Activated naive CD8-positive, alpha-beta T cell treated with anti-CD3 and anti-CD28 coated beads, Interleukin-2, amount 10 ng/mL, durations not matched to agents 7 days and 5 days (primary cell): ENCODE data around the gene CLDN2. TPM values are rescaled to one million over a fixed set of nuclear protein-coding genes. Genes with fewer than 3 reads are reported as not detected.
"Not testable (repeated sequence)": the region's sequence is repeated elsewhere in the genome, so short reads cannot be mapped to it uniquely, and the experiment has no call there.

Experiments
- ATAC-seq: fragments of 150-1000 bp; cut with Tn5 transposase; one replicate; pipeline ENCODE4 v1.10.0; 2021; ENCODE audit warnings: low read depth, moderate library complexity
- POLR2A ChIA-PET: fragments of 350-600 bp; sonication (Branson Sonifier 250); formaldehyde crosslinking; loops from one replicate; lab custom pipeline; 2021; ENCODE audit warnings: antibody characterized with exemption; lab: Charles Lee
- DNase-seq: peaks from one replicate; pipeline ENCODE4 v3.0.0; 2021
- H3K27ac Mint-ChIP-seq: one replicate; pipeline ENCODE4 v1.8.0; 2022; ENCODE audit warnings: mild to moderate bottlenecking, mixed read lengths
- H3K27me3 Mint-ChIP-seq: one replicate; pipeline ENCODE4 v1.8.0; 2022; ENCODE audit warnings: mild to moderate bottlenecking, moderate library complexity, mixed read lengths
- H3K36me3 Mint-ChIP-seq: one replicate; pipeline ENCODE4 v1.8.0; 2021; ENCODE audit warnings: mild to moderate bottlenecking, mixed read lengths
- H3K4me1 Mint-ChIP-seq: one replicate; pipeline ENCODE4 v1.8.0; 2021; ENCODE audit warnings: mixed read lengths
- H3K4me3 Mint-ChIP-seq: one replicate; pipeline ENCODE4 v1.8.0; 2022; ENCODE audit warnings: mild to moderate bottlenecking, moderate library complexity, mixed read lengths
- H3K9me3 Mint-ChIP-seq: one replicate; pipeline ENCODE4 v1.8.0; 2021; ENCODE audit warnings: mixed read lengths
- total RNA-seq, 2 experiments: library from RNA; stranded (reverse); gene quantifications; one replicate each; pipeline ENCODE4 v1.2.3, GENCODE V29; 2021

Gene CLDN2
- total RNA-seq, result not detected

GRCh38 chrX:106919932-106920452 is at the start of gene CLDN2:
CLDN2 (plus strand) TSS chrX:106920402; CDS start chrX:106928229, 7,827 bp downstream.
- H3K9me3 Mint-ChIP-seq, result no peaks in the 10 kb centered on the region
- no peak within 1 kb of the TSS for H3K27ac Mint-ChIP-seq
- no peak for DNase-seq
- no peak within 1 kb of the TSS for H3K4me3 Mint-ChIP-seq
- H3K4me1 Mint-ChIP-seq, result peaks cover 9% of the 10 kb centered on the region
- peaks cover 6% of the 10 kb centered on the region for H3K27me3 Mint-ChIP-seq
- ATAC-seq, result no peak
- no peaks in the 10 kb centered on the region for H3K36me3 Mint-ChIP-seq
- POLR2A ChIA-PET, result no interaction called here

- H3K27me3 Mint-ChIP-seq, POLR2A ChIA-PET, H3K36me3 Mint-ChIP-seq, H3K4me3 Mint-ChIP-seq, H3K9me3 Mint-ChIP-seq, H3K27ac Mint-ChIP-seq, H3K4me1 Mint-ChIP-seq, ATAC-seq, DNase-seq: not testable (repeated sequence)
Observed at GRCh38 chrX:106872796-106873195, 47.4 kb upstream of the CLDN2 start.

GRCh38 chrX:106874075-106874474 is 46.1 kb upstream of the CLDN2 start:
- no peaks in the 10 kb centered on the region for H3K36me3 Mint-ChIP-seq
- no peak overlapping the region for H3K27ac Mint-ChIP-seq
- H3K4me1 Mint-ChIP-seq, result no peaks in the 10 kb centered on the region
- H3K9me3 Mint-ChIP-seq, result no peaks in the 10 kb centered on the region
- DNase-seq (no peak), ATAC-seq (no peak)
- POLR2A ChIA-PET, result no interaction called here
- H3K4me3 Mint-ChIP-seq, result no peak overlapping the region
- H3K27me3 Mint-ChIP-seq, result peaks cover 4% of the 10 kb centered on the region

GRCh38 chrX:106875151-106875550 is 45.1 kb upstream of the CLDN2 start:
- no peak overlapping the region for H3K27ac Mint-ChIP-seq
- no peaks in the 10 kb centered on the region for H3K4me1 Mint-ChIP-seq
- H3K27me3 Mint-ChIP-seq, result peaks cover 4% of the 10 kb centered on the region
- ATAC-seq, result no peak
- no peaks in the 10 kb centered on the region for H3K9me3 Mint-ChIP-seq
- no peaks in the 10 kb centered on the region for H3K36me3 Mint-ChIP-seq
- H3K4me3 Mint-ChIP-seq, result no peak overlapping the region
- DNase-seq, result no peak
- POLR2A ChIA-PET, result no interaction called here

GRCh38 chrX:106889468-106889867 is 30.7 kb upstream of the CLDN2 start:
- Mint-ChIP-seq H3K9me3 (no peaks in the 10 kb centered on the region), H3K27ac (no peak overlapping the region), H3K4me3 (no peak overlapping the region), H3K36me3 (no peaks in the 10 kb centered on the region), H3K27me3 (peaks cover 2% of the 10 kb centered on the region), H3K4me1 (no peaks in the 10 kb centered on the region)
- POLR2A ChIA-PET, result no interaction called here
- no peak for DNase-seq
- ATAC-seq, result no peak

GRCh38 chrX:106891762-106892460 is 28.3 kb upstream of the CLDN2 start:
- no peak overlapping the region for H3K27ac Mint-ChIP-seq
- no peaks in the 10 kb centered on the region for H3K4me1 Mint-ChIP-seq
- H3K27me3 Mint-ChIP-seq, result no peaks in the 10 kb centered on the region
- no peak for ATAC-seq
- POLR2A ChIA-PET, result no interaction called here
- no peaks in the 10 kb centered on the region for H3K36me3 Mint-ChIP-seq
- no peak for DNase-seq
- no peaks in the 10 kb centered on the region for H3K9me3 Mint-ChIP-seq
- H3K4me3 Mint-ChIP-seq, result no peak overlapping the region

- H3K27me3 Mint-ChIP-seq, result no peaks in the 10 kb centered on the region
- H3K4me3 Mint-ChIP-seq, result no peak overlapping the region
- peak; percentile 31 for DNase-seq
- no peak overlapping the region for H3K27ac Mint-ChIP-seq
- POLR2A ChIA-PET, result no interaction called here
- H3K4me1 Mint-ChIP-seq, result no peaks in the 10 kb centered on the region
- no peaks in the 10 kb centered on the region for H3K9me3 Mint-ChIP-seq
- no peaks in the 10 kb centered on the region for H3K36me3 Mint-ChIP-seq
- ATAC-seq, result peak; percentile 63
Observed at GRCh38 chrX:106894392-106894909, 25.8 kb upstream of the CLDN2 start.

- Mint-ChIP-seq H3K27ac (no peak overlapping the region), H3K27me3 (no peaks in the 10 kb centered on the region), H3K4me1 (no peaks in the 10 kb centered on the region), H3K9me3 (no peaks in the 10 kb centered on the region), H3K36me3 (no peaks in the 10 kb centered on the region), H3K4me3 (no peak overlapping the region)
- POLR2A ChIA-PET, result no interaction called here
- DNase-seq (no peak), ATAC-seq (no peak)
Observed at GRCh38 chrX:106894978-106895452, 25.2 kb upstream of the CLDN2 start.

- no peaks in the 10 kb centered on the region for H3K9me3 Mint-ChIP-seq
- no peak for ATAC-seq
- no peak overlapping the region for H3K27ac Mint-ChIP-seq
- H3K4me3 Mint-ChIP-seq, result no peak overlapping the region
- H3K36me3 Mint-ChIP-seq, result no peaks in the 10 kb centered on the region
- POLR2A ChIA-PET, result no interaction called here
- H3K27me3 Mint-ChIP-seq, result no peaks in the 10 kb centered on the region
- no peak for DNase-seq
- no peaks in the 10 kb centered on the region for H3K4me1 Mint-ChIP-seq
Observed at GRCh38 chrX:106897259-106897658, 22.9 kb upstream of the CLDN2 start.

GRCh38 chrX:106898462-106898861 is 21.7 kb upstream of the CLDN2 start:
- POLR2A ChIA-PET, result no interaction called here
- no peak overlapping the region for H3K27ac Mint-ChIP-seq
- H3K4me3 Mint-ChIP-seq, result no peak overlapping the region
- no peaks in the 10 kb centered on the region for H3K36me3 Mint-ChIP-seq
- no peaks in the 10 kb centered on the region for H3K4me1 Mint-ChIP-seq
- ATAC-seq, result peak; percentile 60
- no peaks in the 10 kb centered on the region for H3K9me3 Mint-ChIP-seq
- DNase-seq, result no peak
- H3K27me3 Mint-ChIP-seq, result no peaks in the 10 kb centered on the region

- no peak for ATAC-seq
- no peaks in the 10 kb centered on the region for H3K4me1 Mint-ChIP-seq
- no peaks in the 10 kb centered on the region for H3K27me3 Mint-ChIP-seq
- DNase-seq, result no peak
- POLR2A ChIA-PET, result no interaction called here
- no peaks in the 10 kb centered on the region for H3K36me3 Mint-ChIP-seq
- no peaks in the 10 kb centered on the region for H3K9me3 Mint-ChIP-seq
- no peak overlapping the region for H3K4me3 Mint-ChIP-seq
- H3K27ac Mint-ChIP-seq, result no peak overlapping the region
Observed at GRCh38 chrX:106899276-106899675, 20.9 kb upstream of the CLDN2 start.

GRCh38 chrX:106899841-106900240 is 20.4 kb upstream of the CLDN2 start:
- no peaks in the 10 kb centered on the region for H3K4me1 Mint-ChIP-seq
- ATAC-seq (no peak), DNase-seq (no peak)
- POLR2A ChIA-PET, result no interaction called here
- H3K9me3 Mint-ChIP-seq, result no peaks in the 10 kb centered on the region
- H3K36me3 Mint-ChIP-seq, result no peaks in the 10 kb centered on the region
- H3K27me3 Mint-ChIP-seq, result no peaks in the 10 kb centered on the region
- no peak overlapping the region for H3K4me3 Mint-ChIP-seq
- no peak overlapping the region for H3K27ac Mint-ChIP-seq

GRCh38 chrX:106901341-106901740 is 18.9 kb upstream of the CLDN2 start:
- Mint-ChIP-seq H3K4me1 (no peaks in the 10 kb centered on the region), H3K9me3 (no peaks in the 10 kb centered on the region), H3K27ac (no peak overlapping the region), H3K36me3 (no peaks in the 10 kb centered on the region), H3K4me3 (no peak overlapping the region), H3K27me3 (no peaks in the 10 kb centered on the region)
- POLR2A ChIA-PET, result no interaction called here
- no peak for DNase-seq
- ATAC-seq, result no peak

- H3K27me3 Mint-ChIP-seq, result no peaks in the 10 kb centered on the region
- POLR2A ChIA-PET, result no interaction called here
Observed at GRCh38 chrX:106901781-106902219, 18.4 kb upstream of the CLDN2 start.

More at GRCh38 chrX:106901781-106902219, 18.4 kb upstream of the CLDN2 start:
- no peak for DNase-seq
- Mint-ChIP-seq H3K4me1 (no peaks in the 10 kb centered on the region), H3K36me3 (no peaks in the 10 kb centered on the region), H3K9me3 (no peaks in the 10 kb centered on the region), H3K4me3 (no peak overlapping the region), H3K27ac (no peak overlapping the region)
- ATAC-seq, result no peak
